Stimulated activated CD4-positive, alpha-beta T cell treated with anti-CD3 and anti-CD28 coated beads, Interleukin-15, amount 100 ng/mL, for 24 hours (primary cell): ENCODE measurements around the gene PRDM11.
A peak's percentile ranks its signal among the peaks of the same experiment; 100 is the strongest.

ENCODE experiments used
- DNase-seq: peaks from one replicate; pipeline ENCODE4 v3.0.0-alpha.2; 2020

PRDM11 gene

GRCh38 chr11:45142241-45143055, 4.0 kb upstream of the PRDM11 start:
- no peak for DNase-seq

- no peak for DNase-seq
Measured at GRCh38 chr11:45143494-45143893, 2.9 kb upstream of the PRDM11 start.

- no peak for DNase-seq
Measured at GRCh38 chr11:45144126-45145082, 2.0 kb upstream of the PRDM11 start.

- no peak for DNase-seq
Measured at GRCh38 chr11:45145083-45145378, 1.4 kb upstream of the PRDM11 start.

GRCh38 chr11:45145379-45146071, 914 bp upstream of the PRDM11 start:
- peak; percentile 30 for DNase-seq

- peak; percentile 95 for DNase-seq
Measured at GRCh38 chr11:45147017-45147728, 734 bp downstream of the PRDM11 start.

GRCh38 chr11:45147891-45148675, 1.6 kb downstream of the PRDM11 start:
- no peak for DNase-seq

GRCh38 chr11:45149483-45150056, 3.1 kb downstream of the PRDM11 start:
- DNase-seq, result no peak

- no peak for DNase-seq
Measured at GRCh38 chr11:45150301-45150700, 3.9 kb downstream of the PRDM11 start.

GRCh38 chr11:45150943-45151342, 4.5 kb downstream of the PRDM11 start:
- no peak for DNase-seq

- no peak for DNase-seq
Measured at GRCh38 chr11:45151362-45151982, 5.0 kb downstream of the PRDM11 start.

GRCh38 chr11:45152740-45153595, 6.5 kb downstream of the PRDM11 start:
- DNase-seq, result no peak

- DNase-seq, result no peak
Measured at GRCh38 chr11:45154276-45154675, 7.8 kb downstream of the PRDM11 start.

- no peak for DNase-seq
Measured at GRCh38 chr11:45155058-45155551, 8.7 kb downstream of the PRDM11 start.

- no peak for DNase-seq
Measured at GRCh38 chr11:45155627-45156180, 9.3 kb downstream of the PRDM11 start.

GRCh38 chr11:45156201-45156600, 9.8 kb downstream of the PRDM11 start:
- DNase-seq, result no peak

- no peak for DNase-seq
Measured at GRCh38 chr11:45156741-45157140, 10.3 kb downstream of the PRDM11 start.

GRCh38 chr11:45157247-45158209, 11.1 kb downstream of the PRDM11 start:
- DNase-seq, result no peak
